ENCODE results near the gene CBX8. TPM values are rescaled to one million over a fixed set of nuclear protein-coding genes. Genes with fewer than 3 reads are reported as not detected.

The CBX8 gene
- total RNA-seq, 1 donor from 2014 or later = 16.3 TPM

GRCh38 chr17:79839356-79840268, 42.7 kb upstream of the CBX8 start, which contains the start of gene CBX4:
TSS of gene CBX4 (minus strand) at chr17:79839440. CDS start at chr17:79839251, 189 bp downstream.
- H3K27me3 Mint-ChIP-seq (ENCODE audit: low read depth) = peaks cover 53% of the 10 kb centered on the region
- H3K36me3 Mint-ChIP-seq = peaks cover 2% of the 10 kb centered on the region
- DNase-seq (ENCODE audit: low spot score in 2 of 2, unreplicated experiment in 2 of 2) = peak; percentile 85
- H3K27ac Mint-ChIP-seq = peak within 1 kb of the TSS; percentile 96
- peak; percentile 73 for TF ChIP-seq CTCF (IDR thresholded peaks at IDR 0.05; ENCODE audit: unreplicated experiment)
- H3K4me3 Mint-ChIP-seq = peak within 1 kb of the TSS; percentile 84
- peaks cover 44% of the 10 kb centered on the region for H3K4me1 Mint-ChIP-seq
- H3K9me3 Mint-ChIP-seq = no peaks in the 10 kb centered on the region

DNA sequence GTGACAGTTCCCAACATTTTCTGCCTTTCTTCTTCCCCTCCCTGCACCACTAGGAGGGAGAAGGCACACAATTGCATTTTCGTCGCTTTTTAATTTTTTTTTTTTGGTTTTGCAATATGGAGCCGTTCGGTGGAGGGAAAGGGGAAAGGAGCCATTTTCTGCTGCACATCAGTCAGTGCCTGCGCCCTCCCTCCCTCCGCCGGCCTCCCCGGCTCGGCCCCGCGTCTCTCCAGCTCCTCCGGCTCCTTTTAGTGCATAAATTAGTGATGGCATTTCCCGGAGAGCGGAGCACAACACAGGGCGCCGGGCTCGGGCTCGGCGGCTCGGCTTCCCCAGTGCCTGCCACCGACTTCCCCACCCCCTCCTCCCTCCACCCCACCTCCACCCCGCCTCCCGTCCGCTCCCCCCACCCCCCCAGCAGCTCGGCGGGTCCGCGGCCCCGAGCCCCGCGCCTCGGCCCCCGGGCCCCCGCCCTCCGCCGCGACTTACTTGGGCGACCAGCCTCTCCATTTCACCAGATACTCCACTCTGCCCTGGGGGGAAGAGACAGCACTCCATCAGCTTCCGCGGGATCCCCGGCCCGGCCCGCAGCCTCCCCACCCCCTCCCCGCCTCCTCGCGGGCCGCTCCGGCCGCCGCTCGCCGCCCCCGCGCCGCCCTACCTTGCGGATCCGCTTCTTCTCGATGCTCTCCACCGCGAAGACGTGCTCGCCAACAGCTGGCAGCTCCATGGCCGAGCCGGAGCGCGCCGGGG, 41.8 kb upstream of the CBX8 start:
- peaks cover 45% of the 10 kb centered on the region for H3K4me1 Mint-ChIP-seq
- peak overlapping the region; percentile 96 for H3K27ac Mint-ChIP-seq
- no peak for TF ChIP-seq CTCF (IDR thresholded peaks at IDR 0.05; ENCODE audit: unreplicated experiment)
- no peaks in the 10 kb centered on the region for H3K9me3 Mint-ChIP-seq
- H3K36me3 Mint-ChIP-seq = peaks cover 3% of the 10 kb centered on the region
- peak overlapping the region; percentile 84 for H3K4me3 Mint-ChIP-seq
- peaks cover 58% of the 10 kb centered on the region for H3K27me3 Mint-ChIP-seq (ENCODE audit: low read depth)
- peak in 1 of 2 experiments; percentile 75 for DNase-seq (ENCODE audit: low spot score in 2 of 2, unreplicated experiment in 2 of 2)

- Mint-ChIP-seq H3K4me3 (peak overlapping the region; percentile 84), H3K4me1 (peaks cover 45% of the 10 kb centered on the region), H3K36me3 (peaks cover 5% of the 10 kb centered on the region), H3K9me3 (no peaks in the 10 kb centered on the region), H3K27ac (peak overlapping the region; percentile 96), H3K27me3 (ENCODE audit: low read depth) (peaks cover 57% of the 10 kb centered on the region)
- DNase-seq (ENCODE audit: low spot score in 2 of 2, unreplicated experiment in 2 of 2) = no peak
- no peak for TF ChIP-seq CTCF (IDR thresholded peaks at IDR 0.05; ENCODE audit: unreplicated experiment)
Measured at GRCh38 chr17:79837888-79838521, 41.1 kb upstream of the CBX8 start.

GRCh38 chr17:79836972-79837887, 40.4 kb upstream of the CBX8 start:
- Mint-ChIP-seq H3K27ac (peak overlapping the region; percentile 96), H3K27me3 (ENCODE audit: low read depth) (peaks cover 51% of the 10 kb centered on the region), H3K4me3 (peak overlapping the region; percentile 84)

More at GRCh38 chr17:79836972-79837887, 40.4 kb upstream of the CBX8 start:
- DNase-seq (ENCODE audit: low spot score in 2 of 2, unreplicated experiment in 2 of 2) = peak in 1 of 2 experiments; percentile 47
- no peak for TF ChIP-seq CTCF (IDR thresholded peaks at IDR 0.05; ENCODE audit: unreplicated experiment)
- Mint-ChIP-seq H3K9me3 (no peaks in the 10 kb centered on the region), H3K36me3 (peaks cover 5% of the 10 kb centered on the region), H3K4me1 (peaks cover 43% of the 10 kb centered on the region)

Measured in mesothelial cell of epicardium (in vitro differentiated cells).